Measurements from ENCODE around the gene EMP1.

DNA sequence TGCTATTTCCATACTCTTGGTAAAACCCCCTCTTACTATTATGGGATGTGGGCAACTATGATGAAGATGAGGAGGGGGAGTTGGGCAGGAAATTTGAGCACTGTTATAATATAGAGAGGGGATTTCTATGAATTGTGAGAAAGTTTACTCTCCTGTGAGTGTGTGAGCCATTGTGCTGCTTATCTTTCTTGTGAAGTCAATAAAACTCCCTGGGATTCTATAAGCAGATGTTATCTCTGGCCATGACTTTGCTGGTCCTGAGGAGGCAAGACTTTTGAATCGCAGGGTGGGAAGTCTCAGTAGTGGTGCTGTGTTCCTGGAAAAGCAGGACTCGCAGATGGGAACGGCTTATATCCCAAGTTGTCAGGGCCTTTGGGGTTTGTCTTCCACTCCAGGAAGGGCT lies 62.2 kb downstream of the EMP1 start:
- TF ChIP-seq POLR2AphosphoS5 (IDR thresholded peaks at IDR 0.05; ENCODE audit: low read depth, low read length) (no peak), POLR2A (IDR thresholded peaks at IDR 0.05; ENCODE audit: low read depth, low read length) (no peak)

Data from GM12892 (cell line).